ENCODE measurements around the gene UPB1.

Gene UPB1

DNA sequence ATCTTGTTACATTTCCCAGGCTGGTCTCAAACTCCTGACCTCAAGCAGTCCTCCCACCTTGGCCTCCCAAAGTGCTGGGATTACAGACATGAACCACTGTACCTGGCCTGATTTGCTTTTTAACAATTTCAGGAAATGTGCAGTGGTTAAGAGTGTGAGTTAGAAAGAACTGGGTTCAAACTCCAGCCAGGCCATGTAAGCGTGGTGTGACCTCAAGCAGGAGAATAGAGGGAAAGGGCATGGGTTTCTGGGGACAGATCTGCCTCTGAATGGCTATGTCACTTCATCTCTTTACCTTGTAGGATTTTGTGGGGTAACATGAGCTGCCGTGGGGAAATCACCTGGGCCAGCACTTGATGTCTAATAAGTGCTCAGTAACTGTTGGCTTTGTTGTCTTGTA, 69.9 kb downstream of the UPB1 start:
- DNase-seq (ENCODE audit: low spot score): no peak

DNA sequence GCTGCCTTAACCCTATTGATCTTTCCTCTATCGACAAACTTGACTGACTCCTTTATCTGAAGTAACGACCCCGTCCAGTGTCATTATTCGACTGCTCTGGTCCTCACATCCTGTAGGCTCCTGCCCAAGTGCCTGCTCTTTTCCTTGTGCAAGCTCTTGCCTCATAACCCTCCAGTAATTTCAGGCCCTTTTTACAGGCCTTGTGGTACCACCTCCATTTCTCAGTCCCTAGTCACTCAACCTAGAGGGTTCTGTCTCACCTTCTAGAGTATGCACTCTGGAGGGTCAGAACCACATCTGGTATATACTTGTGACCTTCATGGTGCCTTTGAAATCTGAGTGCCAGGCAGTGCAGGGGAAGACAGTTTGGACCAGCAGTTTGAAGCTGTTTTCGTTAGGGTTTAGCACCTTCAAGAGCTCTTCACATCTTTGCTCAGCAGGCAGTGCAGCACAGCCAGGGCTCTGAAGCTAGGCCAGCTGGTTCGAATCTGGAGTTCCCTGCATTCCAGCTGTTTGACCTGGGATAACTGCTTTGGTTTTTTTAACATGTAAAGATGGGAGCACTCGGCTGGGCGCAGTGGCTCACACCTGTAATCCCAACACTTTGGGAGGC, 71.9 kb downstream of the UPB1 start:
- no peak for DNase-seq (ENCODE audit: low spot score)

DNA sequence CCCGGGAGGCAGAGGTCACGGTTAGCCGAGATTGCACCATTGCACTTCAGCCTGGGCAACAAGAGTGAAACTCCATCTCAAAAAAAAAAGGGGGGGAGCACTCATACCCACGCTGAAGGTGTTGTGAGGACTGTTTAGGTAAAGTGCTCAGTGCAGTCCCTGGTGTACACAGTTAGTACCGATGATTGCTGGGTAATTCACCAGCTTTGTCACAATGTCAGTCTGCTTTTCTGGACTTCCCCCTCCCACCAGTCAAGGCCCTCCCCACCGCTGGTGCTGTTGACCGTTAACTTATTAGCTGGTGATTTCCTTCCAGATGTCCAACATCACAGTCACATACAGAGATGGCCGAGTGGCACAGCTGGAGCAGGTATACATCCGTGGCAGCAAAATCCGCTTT, 72.5 kb downstream of the UPB1 start:
- DNase-seq (ENCODE audit: low spot score): no peak

DNA sequence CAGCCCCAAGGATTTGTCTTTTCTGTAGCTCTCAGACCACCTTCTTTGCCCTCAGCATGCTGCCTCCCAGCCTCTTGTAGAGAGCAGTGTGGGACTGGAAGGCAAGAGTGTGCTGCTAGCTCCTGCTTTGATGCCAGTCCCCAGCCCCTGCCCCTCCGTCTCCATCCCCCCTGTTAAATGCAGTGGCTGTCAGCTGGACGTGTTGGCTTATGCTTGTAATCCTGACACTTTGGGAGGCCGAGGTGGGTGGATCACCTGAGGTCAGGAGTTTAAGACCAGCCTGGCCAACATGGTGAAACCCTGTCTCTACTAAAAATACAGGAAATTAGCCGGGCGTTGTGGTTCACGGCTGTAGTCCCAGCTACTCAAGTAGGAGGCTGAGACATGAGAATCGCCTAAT, 76.1 kb downstream of the UPB1 start:
- DNase-seq (ENCODE audit: low spot score): no peak

DNA sequence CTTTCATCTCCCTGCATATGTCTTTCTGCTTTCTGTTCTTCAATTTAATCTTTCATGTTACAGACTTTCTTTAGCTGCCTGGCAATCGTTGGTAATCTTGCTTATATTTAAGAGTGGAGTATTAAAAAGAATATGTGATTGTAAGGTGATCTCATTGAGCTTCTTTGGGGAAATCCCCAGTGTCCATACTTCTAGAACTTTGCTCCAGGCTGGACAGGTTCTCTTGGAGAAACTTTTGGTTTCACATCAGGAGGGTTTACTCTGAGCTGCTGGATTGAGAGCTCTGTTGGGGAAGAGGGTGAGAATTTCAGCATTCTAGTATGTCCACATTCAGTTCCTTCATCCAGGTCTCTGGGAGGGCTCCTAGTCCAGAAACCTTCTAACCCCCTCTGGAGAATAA, 81.6 kb downstream of the UPB1 start:
- no peak for DNase-seq (ENCODE audit: low spot score)
